Mammary epithelial cell (primary cell): Measurements from ENCODE around the gene TRIM51.
"Not testable (repeated sequence)": the region's sequence is repeated elsewhere in the genome, so short reads cannot be mapped to it uniquely, and the experiment has no call there.

Experiments
- CTCF ChIP-seq, 2 donors: IDR thresholded peaks in 1 of 2; conservative IDR thresholded peaks in 1 of 2; 2 replicates each; pipeline ENCODE4 v1.5.1; 2011 to 2012; ENCODE audit warnings: inconsistent platforms in 2 of 2, low read length in 2 of 2, mild to moderate bottlenecking in 2 of 2, control low read depth in 1 of 2, low read depth in 1 of 2; ENCODE audit not compliant: insufficient read depth in 1 of 2; ENCODE audit errors: extremely low read depth in 1 of 2
- EZH2 ChIP-seq: IDR thresholded peaks from 2 replicates; pipeline ENCODE4 v1.6.1; 2012; ENCODE audit warnings: low read length, inconsistent platforms, borderline replicate concordance

- TF ChIP-seq EZH2; CTCF (conservative IDR thresholded peaks at IDR 0.05 in 1 of 2, IDR thresholded peaks at IDR 0.05 in 1 of 2; ENCODE audit: extremely low read depth in 1 of 2, insufficient read depth in 1 of 2, low read depth in 1 of 2, low read length in 2 of 2): not testable (repeated sequence)
Measured at GRCh38 chr11:55885481-55885880, 2.4 kb downstream of the TRIM51 start.
